DOHH2 (cell line): Measurements from ENCODE around the gene ACTMAP.

Experiments used
- H3F3A ChIP-seq: fragments of 200-600 bp; sonication (generic), shearing (Covaris generic); 2 replicates; pipeline ENCODE4 v1.6.0; 2016; ENCODE audit warnings: antibody characterized with exemption, mild to moderate bottlenecking; ENCODE audit not compliant: control insufficient read depth, insufficient read depth
- H3K27ac ChIP-seq: fragments of 200-600 bp; sonication (generic); 2 replicates; pipeline ENCODE4 v1.5.1; 2014; ENCODE audit warnings: low read depth, mild to moderate bottlenecking, low read length, moderate library complexity
- H3K27me3 ChIP-seq: fragments of 200-600 bp; sonication (generic); 2 replicates; pipeline ENCODE4 v1.6.1; 2014; ENCODE audit warnings: mild to moderate bottlenecking, low read length, mixed read lengths; ENCODE audit not compliant: control insufficient read depth
- H3K36me3 ChIP-seq: fragments of 200-600 bp; sonication (generic); 2 replicates; pipeline ENCODE4 v1.6.1; 2014; ENCODE audit warnings: mild to moderate bottlenecking, low read length, moderate library complexity, mixed read lengths; ENCODE audit not compliant: control insufficient read depth
- H3K4me1 ChIP-seq: fragments of 200-600 bp; sonication (generic); 2 replicates; pipeline ENCODE4 v1.6.1; 2014; ENCODE audit warnings: mild to moderate bottlenecking, low read length, mixed read lengths; ENCODE audit not compliant: control insufficient read depth
- H3K4me2 ChIP-seq: fragments of 200-600 bp; sonication (generic); 2 replicates; pipeline ENCODE4 v1.6.0; 2014; ENCODE audit warnings: mild to moderate bottlenecking, low read length, moderate library complexity
- H3K4me3 ChIP-seq: fragments of 200-600 bp; sonication (generic); 2 replicates; pipeline ENCODE4 v1.5.1; 2014; ENCODE audit warnings: mild to moderate bottlenecking, low read length, mixed read lengths
- H3K79me2 ChIP-seq: fragments of 200-600 bp; sonication (generic); 2 replicates; pipeline ENCODE4 v1.6.1; 2014; ENCODE audit warnings: mild to moderate bottlenecking, low read length, mixed read lengths; ENCODE audit not compliant: control insufficient read depth
- H3K9me2 ChIP-seq: fragments of 200-600 bp; sonication (generic); replicated peaks from 2 replicates; pipeline ENCODE4 v1.6.1; 2014; ENCODE audit warnings: mild to moderate bottlenecking, low read length, mixed read lengths; ENCODE audit not compliant: control insufficient read depth
- H3K9me3 ChIP-seq: fragments of 200-600 bp; sonication (generic); 2 replicates; pipeline ENCODE4 v1.6.1; 2014; ENCODE audit warnings: antibody characterized with exemption, low read length, mixed read lengths; ENCODE audit not compliant: control insufficient read depth, insufficient read depth
- H4K20me1 ChIP-seq: fragments of 200-600 bp; sonication (generic); 2 replicates; pipeline ENCODE4 v1.6.0; 2014; ENCODE audit warnings: low read depth, mild to moderate bottlenecking, antibody characterized with exemption, low read length, moderate library complexity; ENCODE audit not compliant: control insufficient read depth, insufficient read depth
- EZH2phosphoT487 ChIP-seq: fragments of 200-600 bp; sonication (generic); IDR thresholded peaks from 2 replicates; pipeline ENCODE4 v1.6.1; 2017; ENCODE audit warnings: borderline replicate concordance, mild to moderate bottlenecking, antibody characterized with exemption, low read length, moderate library complexity, mixed read lengths
- TF ChIP-seq, protein P1 (sequence below): fragments of 200-600 bp; sonication (generic); IDR thresholded peaks from one replicate; pipeline ENCODE4 v1.5.1; 2014; ENCODE audit warnings: antibody characterized with exemption, mild to moderate bottlenecking, low read depth, low read length; ENCODE audit not compliant: poor library complexity, severe bottlenecking

Gene ACTMAP

DNA sequence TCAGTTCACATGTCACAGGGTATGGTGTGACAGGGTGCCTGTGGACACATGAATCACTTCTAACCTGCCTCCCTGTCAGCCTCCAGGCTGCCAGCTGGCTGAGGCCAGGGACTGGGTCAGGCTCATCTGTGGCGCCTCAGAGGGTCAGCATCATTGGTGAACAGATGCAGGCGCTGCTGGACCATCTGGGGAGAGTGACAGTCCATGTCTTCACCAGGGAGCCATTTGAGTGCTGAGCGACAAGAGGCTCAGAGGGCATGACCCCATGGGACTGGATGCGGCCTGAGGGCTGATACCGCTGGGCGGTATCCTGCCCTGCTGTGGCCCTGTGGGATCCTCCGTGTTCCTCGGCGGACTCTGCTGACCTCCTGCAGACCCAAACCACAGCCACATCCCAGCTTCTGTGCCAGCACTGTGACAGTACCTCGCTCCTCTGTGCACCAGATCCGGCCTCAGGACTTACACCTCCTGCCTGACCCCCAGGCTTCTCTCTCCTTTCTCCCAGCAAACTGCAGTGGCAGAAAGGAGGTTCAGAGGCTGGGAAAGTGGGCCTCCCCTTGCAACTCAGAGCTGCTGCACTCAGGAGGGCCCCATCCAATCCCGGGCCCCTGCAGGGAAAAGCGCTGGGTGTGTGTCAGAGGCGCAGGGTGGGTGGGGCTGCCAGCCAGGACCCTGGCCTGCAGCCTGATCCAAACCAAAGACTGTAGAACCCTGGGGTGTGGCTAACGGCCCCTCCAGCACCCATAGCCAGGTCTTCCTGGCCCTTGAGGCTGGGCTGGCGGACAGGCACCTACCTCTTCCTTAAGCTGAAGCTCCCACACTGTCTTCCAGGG lies 10.2 kb downstream of the ACTMAP start:
- no peaks in the 10 kb centered on the region for H3K27me3 ChIP-seq
- no peak overlapping the region for H3K4me3 ChIP-seq
- H3K4me1 ChIP-seq: no peaks in the 10 kb centered on the region
- no peak overlapping the region for H3K4me2 ChIP-seq
- no peaks in the 10 kb centered on the region for H3K9me3 ChIP-seq
- 0 out of 2 replicates have a peak, but pooled peaks cover 3% of the 10 kb centered on the region for H3K36me3 ChIP-seq
- no peak for TF ChIP-seq EZH2phosphoT487
- TF ChIP-seq, protein P1, sequence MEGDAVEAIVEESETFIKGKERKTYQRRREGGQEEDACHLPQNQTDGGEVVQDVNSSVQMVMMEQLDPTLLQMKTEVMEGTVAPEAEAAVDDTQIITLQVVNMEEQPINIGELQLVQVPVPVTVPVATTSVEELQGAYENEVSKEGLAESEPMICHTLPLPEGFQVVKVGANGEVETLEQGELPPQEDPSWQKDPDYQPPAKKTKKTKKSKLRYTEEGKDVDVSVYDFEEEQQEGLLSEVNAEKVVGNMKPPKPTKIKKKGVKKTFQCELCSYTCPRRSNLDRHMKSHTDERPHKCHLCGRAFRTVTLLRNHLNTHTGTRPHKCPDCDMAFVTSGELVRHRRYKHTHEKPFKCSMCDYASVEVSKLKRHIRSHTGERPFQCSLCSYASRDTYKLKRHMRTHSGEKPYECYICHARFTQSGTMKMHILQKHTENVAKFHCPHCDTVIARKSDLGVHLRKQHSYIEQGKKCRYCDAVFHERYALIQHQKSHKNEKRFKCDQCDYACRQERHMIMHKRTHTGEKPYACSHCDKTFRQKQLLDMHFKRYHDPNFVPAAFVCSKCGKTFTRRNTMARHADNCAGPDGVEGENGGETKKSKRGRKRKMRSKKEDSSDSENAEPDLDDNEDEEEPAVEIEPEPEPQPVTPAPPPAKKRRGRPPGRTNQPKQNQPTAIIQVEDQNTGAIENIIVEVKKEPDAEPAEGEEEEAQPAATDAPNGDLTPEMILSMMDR: no peak
- no peaks in the 10 kb centered on the region for H3K79me2 ChIP-seq
- no peaks in the 10 kb centered on the region for H4K20me1 ChIP-seq
- H3F3A ChIP-seq: no peaks in the 10 kb centered on the region
- H3K9me2 ChIP-seq: no peaks in the 10 kb centered on the region
- no peak overlapping the region for H3K27ac ChIP-seq

DNA sequence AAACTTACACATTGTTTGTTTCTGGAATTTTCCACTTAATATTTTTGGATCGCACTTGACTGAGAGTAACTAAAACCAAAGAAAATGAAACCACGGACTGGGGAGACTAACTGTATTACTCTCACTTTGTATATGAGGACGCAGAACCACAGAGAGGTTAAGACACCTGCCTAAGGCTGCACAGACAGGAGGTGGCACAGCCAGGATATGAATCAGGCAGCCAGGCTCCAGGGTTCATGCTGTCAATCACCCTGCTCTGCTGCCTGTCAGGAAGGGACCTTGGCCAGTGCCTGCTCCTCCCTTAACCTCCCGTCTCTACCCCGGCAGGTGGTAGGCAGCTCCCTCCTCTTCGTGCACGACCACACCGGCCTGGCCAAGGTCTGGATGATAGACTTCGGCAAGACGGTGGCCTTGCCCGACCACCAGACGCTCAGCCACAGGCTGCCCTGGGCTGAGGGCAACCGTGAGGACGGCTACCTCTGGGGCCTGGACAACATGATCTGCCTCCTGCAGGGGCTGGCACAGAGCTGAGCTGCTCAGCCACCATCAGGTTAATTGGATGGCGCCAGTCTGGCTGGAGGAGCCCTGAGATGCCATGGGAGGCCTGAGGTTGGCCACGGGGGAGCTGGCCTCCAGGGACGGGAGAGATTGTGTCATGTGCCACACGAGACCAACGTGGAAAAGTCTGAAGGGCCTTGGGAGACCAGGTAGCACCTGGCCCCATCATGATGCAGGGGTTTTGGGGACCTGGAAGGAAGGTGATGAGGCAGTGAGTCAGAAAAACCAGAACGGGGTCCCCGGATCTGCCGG lies 11.0 kb downstream of the ACTMAP start:
- Histone ChIP-seq H3K27ac (no peak overlapping the region), H3K4me1 (no peaks in the 10 kb centered on the region), H3K4me2 (no peak overlapping the region), H3F3A (no peaks in the 10 kb centered on the region), H3K4me3 (no peak overlapping the region), H3K9me2 (no peaks in the 10 kb centered on the region), H4K20me1 (no peaks in the 10 kb centered on the region), H3K9me3 (no peaks in the 10 kb centered on the region), H3K36me3 (0 out of 2 replicates have a peak, but pooled peaks cover 3% of the 10 kb centered on the region), H3K79me2 (no peaks in the 10 kb centered on the region), H3K27me3 (no peaks in the 10 kb centered on the region)
- TF ChIP-seq, protein P1: no peak
- TF ChIP-seq EZH2phosphoT487: no peak

DNA sequence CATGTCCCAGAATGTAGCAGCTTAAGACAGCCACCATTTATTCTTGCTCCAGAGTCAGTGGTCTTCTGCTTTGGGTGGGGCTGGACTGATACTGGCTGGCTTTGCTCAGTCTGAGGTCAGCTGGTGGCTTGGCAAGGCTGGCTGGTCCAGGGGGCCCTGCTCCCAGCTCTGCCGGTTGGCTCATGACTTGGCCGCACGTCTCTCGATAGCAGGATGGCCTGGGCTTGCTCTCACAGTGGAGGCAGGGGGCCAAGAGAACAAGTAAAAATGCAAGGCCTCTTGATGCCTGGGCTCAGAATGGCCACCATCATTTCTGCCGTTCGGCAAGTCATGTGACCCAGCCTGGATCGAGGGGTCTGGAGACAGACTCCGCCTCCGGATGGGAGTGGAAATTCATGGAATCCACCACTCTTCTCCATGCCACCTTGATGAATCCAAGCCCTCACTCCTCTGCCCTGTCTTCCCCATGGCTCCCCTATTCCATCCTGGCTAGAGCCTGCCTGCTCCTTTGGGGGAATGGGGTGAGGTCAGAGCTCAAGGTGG lies 13.1 kb downstream of the ACTMAP start:
- 0 out of 2 replicates have a peak, but pooled peaks cover 3% of the 10 kb centered on the region for H3K36me3 ChIP-seq
- H3K4me1 ChIP-seq: no peaks in the 10 kb centered on the region
- no peak overlapping the region for H3K27ac ChIP-seq
- H3K9me3 ChIP-seq: no peaks in the 10 kb centered on the region
- H3K9me2 ChIP-seq: no peaks in the 10 kb centered on the region
- H3K27me3 ChIP-seq: no peaks in the 10 kb centered on the region
- TF ChIP-seq EZH2phosphoT487: no peak
- TF ChIP-seq, protein P1: no peak
- no peak overlapping the region for H3K4me3 ChIP-seq
- H4K20me1 ChIP-seq: no peaks in the 10 kb centered on the region
- H3K79me2 ChIP-seq: no peaks in the 10 kb centered on the region
- H3F3A ChIP-seq: no peaks in the 10 kb centered on the region
- H3K4me2 ChIP-seq: no peak overlapping the region
